DMS114 treated with DMSO at 0.1 percent for 48 hours (cell line): ENCODE measurements around the gene CCDC112.
"Not testable (repeated sequence)": the region's sequence is repeated elsewhere in the genome, so short reads cannot be mapped to it uniquely, and the experiment has no call there.

ENCODE experiments used
- DNase-seq: peaks from one replicate; lab custom pipeline; 2025; ENCODE audit not compliant: unreplicated experiment; lab: John Stamatoyannopoulos, UW

The CCDC112 gene

GRCh38 chr5:115262321-115263077 lies 34.0 kb downstream of the CCDC112 start, which contains the start of gene PGGT1B:
Gene PGGT1B, minus strand, starts transcription at chr5:115262877. Its CDS starts 26 bp downstream, at chr5:115262851.
- DNase-seq, result peak; percentile 64

GRCh38 chr5:115262011-115262320 lies 34.5 kb downstream of the CCDC112 start:
- DNase-seq, result no peak

GRCh38 chr5:115260248-115260647 lies 36.2 kb downstream of the CCDC112 start:
- no peak for DNase-seq

- no peak for DNase-seq
Measured at GRCh38 chr5:115257981-115258380, 38.5 kb downstream of the CCDC112 start.

- not testable (repeated sequence) for DNase-seq
Measured at GRCh38 chr5:115249379-115249778, 47.1 kb downstream of the CCDC112 start.

GRCh38 chr5:115246361-115246991 lies 50.0 kb downstream of the CCDC112 start:
- DNase-seq, result peak; percentile 37

GRCh38 chr5:115243412-115243811 lies 53.0 kb downstream of the CCDC112 start:
- DNase-seq, result no peak

- no peak for DNase-seq
Measured at GRCh38 chr5:115241881-115242642, 54.4 kb downstream of the CCDC112 start.

GRCh38 chr5:115237066-115237465 lies 59.4 kb downstream of the CCDC112 start:
- DNase-seq, result no peak

- DNase-seq, result no peak
Measured at GRCh38 chr5:115236599-115236998, 59.9 kb downstream of the CCDC112 start.

GRCh38 chr5:115231598-115231997 lies 64.9 kb downstream of the CCDC112 start:
- DNase-seq, result no peak

- DNase-seq, result no peak
Measured at GRCh38 chr5:115229606-115230005, 66.8 kb downstream of the CCDC112 start.

GRCh38 chr5:115227281-115227680 lies 69.2 kb downstream of the CCDC112 start:
- no peak for DNase-seq
